IMR-90 (cell line): ENCODE data around the gene EHBP1. TPM values are rescaled to one million over a fixed set of nuclear protein-coding genes. Genes with fewer than 3 reads are reported as not detected.

Experiments used
- ATAC-seq: fragments of 200-7000 bp; cut with Tn5 transposase; 2 replicates; pipeline ENCODE4 v1.9.1; 2020; ENCODE audit warnings: low read depth, mild to moderate bottlenecking, moderate library complexity
- BruUV-seq: library from RNA; stranded (reverse); fragments of 400-500 nt; replicated peaks from 2 replicates; lab custom pipeline; 2021; lab: Mats Ljungman, UMichigan
- CTCF ChIA-PET: fragments of 300-600 bp; formaldehyde crosslinking; extraction: SDS; loops from one replicate; lab custom pipeline; 2021; ENCODE audit warnings: antibody characterized with exemption; lab: Yijun Ruan, JAX
- POLR2A ChIA-PET: fragments of 300-600 bp; sonication (Branson Sonifier 250); formaldehyde crosslinking; loops from one replicate; lab custom pipeline; 2022; ENCODE audit warnings: antibody characterized with exemption; ENCODE audit not compliant: unreplicated experiment; lab: Charles Lee
- DNase-seq: peaks from one replicate; pipeline ENCODE4 v3.0.0; 2013
- H2AFZ ChIP-seq: replicated peaks from 2 replicates; pipeline ENCODE3; 2013; ENCODE audit warnings: low read length, mild to moderate bottlenecking; ENCODE audit not compliant: poor library complexity
- H2AK5ac ChIP-seq: 2 replicates; pipeline ENCODE4 v1.6.1; 2013; ENCODE audit warnings: low read depth, low read length, inconsistent platforms
- H2AK9ac ChIP-seq: replicated peaks from 2 replicates; pipeline ENCODE3; 2013; ENCODE audit warnings: mild to moderate bottlenecking, low read depth, low read length, moderate library complexity; ENCODE audit not compliant: poor library complexity
- H2BK120ac ChIP-seq: 2 replicates; pipeline ENCODE4 v1.6.1; 2013; ENCODE audit warnings: low read depth, low read length, inconsistent platforms
- H2BK15ac ChIP-seq: 3 replicates; pipeline ENCODE4 v1.6.1; 2013; ENCODE audit warnings: low read depth, low read length, inconsistent platforms
- H2BK20ac ChIP-seq: 2 replicates; pipeline ENCODE4 v1.6.1; 2013; ENCODE audit warnings: low read depth, mild to moderate bottlenecking, inconsistent platforms, low read length, moderate library complexity
- H2BK5ac ChIP-seq: 2 replicates; pipeline ENCODE4 v1.6.1; 2013; ENCODE audit warnings: mild to moderate bottlenecking, low read depth, low read length, inconsistent platforms; ENCODE audit not compliant: poor library complexity, severe bottlenecking
- H3K14ac ChIP-seq: replicated peaks from 2 replicates; pipeline ENCODE4 v1.6.1; 2013; ENCODE audit warnings: low read depth, low read length, inconsistent platforms
- H3K18ac ChIP-seq: 2 replicates; pipeline ENCODE4 v1.6.1; 2013; ENCODE audit warnings: low read depth, low read length, control low read depth
- H3K23ac ChIP-seq: 2 replicates; pipeline ENCODE4 v1.6.1; 2013; ENCODE audit warnings: low read depth, low read length, inconsistent platforms
- H3K27ac ChIP-seq: 2 replicates; pipeline ENCODE4 v1.5.1; 2013; ENCODE audit warnings: mild to moderate bottlenecking, control low read depth, low read length; ENCODE audit not compliant: insufficient read depth
- H3K27me3 ChIP-seq: 2 replicates; pipeline ENCODE4 v1.6.1; 2013; ENCODE audit warnings: low read length; ENCODE audit not compliant: control insufficient read depth, insufficient read depth
- H3K36me3 ChIP-seq: 2 replicates; pipeline ENCODE4 v1.6.1; 2013; ENCODE audit warnings: low read length, mixed read lengths; ENCODE audit not compliant: control insufficient read depth, insufficient read depth
- H3K4ac ChIP-seq: 2 replicates; pipeline ENCODE4 v1.6.1; 2013; ENCODE audit warnings: low read depth, low read length, inconsistent platforms
- H3K4me1 ChIP-seq: 2 replicates; pipeline ENCODE4 v1.6.1; 2013; ENCODE audit warnings: low read length, mixed read lengths; ENCODE audit not compliant: control insufficient read depth, insufficient read depth
- H3K4me2 ChIP-seq: 2 replicates; pipeline ENCODE4 v1.6.1; 2013; ENCODE audit warnings: low read depth, mild to moderate bottlenecking, control low read depth, low read length, moderate library complexity
- H3K4me3 ChIP-seq: 2 replicates; pipeline ENCODE4 v1.5.1; 2013; ENCODE audit warnings: low read depth, mild to moderate bottlenecking, control low read depth, low read length, moderate library complexity; ENCODE audit not compliant: insufficient read depth
- H3K56ac ChIP-seq: 2 replicates; pipeline ENCODE4 v1.6.1; 2013; ENCODE audit warnings: low read length, inconsistent platforms; ENCODE audit not compliant: insufficient read depth; ENCODE audit errors: extremely low read depth
- H3K79me1 ChIP-seq, 2 experiments: 2 replicates each; pipeline ENCODE4 v1.6.1; 2013; ENCODE audit warnings: low read length in 2 of 2, inconsistent platforms in 1 of 2, low read depth in 1 of 2
- H3K9ac ChIP-seq: 2 replicates; pipeline ENCODE4 v1.6.1; 2013; ENCODE audit warnings: low read depth, low read length, control low read depth
- H3K9me1 ChIP-seq: 2 replicates; pipeline ENCODE4 v1.6.1; 2013; ENCODE audit warnings: low read length, inconsistent platforms; ENCODE audit not compliant: insufficient read depth
- H3K9me3 ChIP-seq: 2 replicates; pipeline ENCODE4 v1.6.1; 2013; ENCODE audit warnings: low read length; ENCODE audit not compliant: control insufficient read depth, insufficient read depth
- H4K20me1 ChIP-seq: 2 replicates; pipeline ENCODE4 v1.6.1; 2013; ENCODE audit warnings: low read length, inconsistent platforms; ENCODE audit not compliant: insufficient read depth
- H4K5ac ChIP-seq: 2 replicates; pipeline ENCODE4 v1.6.1; 2013; ENCODE audit warnings: mild to moderate bottlenecking, low read depth, low read length, control low read depth
- H4K8ac ChIP-seq, 2 experiments: 2 replicates each; pipeline ENCODE4 v1.6.1; 2013; ENCODE audit warnings: low read depth in 2 of 2, low read length in 2 of 2, control low read depth in 1 of 2, inconsistent platforms in 1 of 2
- H4K91ac ChIP-seq: 2 replicates; pipeline ENCODE4 v1.6.1; 2013; ENCODE audit warnings: low read depth, low read length, inconsistent platforms; ENCODE audit not compliant: insufficient read depth
- BHLHE40 ChIP-seq: fragments of 150-350 bp; IDR thresholded peaks from 2 replicates; pipeline ENCODE4 v1.6.1; 2016; ENCODE audit warnings: mild to moderate bottlenecking, low read depth, low read length
- CEBPB ChIP-seq: IDR thresholded peaks from 2 replicates; pipeline ENCODE4 v1.6.1; 2012; ENCODE audit warnings: low read depth, low read length, improper control_type of control experiment
- CHD1 ChIP-seq: IDR thresholded peaks from 2 replicates; pipeline ENCODE4 v1.6.1; 2012; ENCODE audit warnings: low read depth, low read length, improper control_type of control experiment
- FOS ChIP-seq: fragments of 150-350 bp; IDR thresholded peaks from 2 replicates; pipeline ENCODE4 v1.6.1; 2016; ENCODE audit warnings: low read depth, low read length
- MAFK ChIP-seq: IDR thresholded peaks from 2 replicates; pipeline ENCODE4 v1.6.1; 2012; ENCODE audit warnings: low read depth, low read length, improper control_type of control experiment
- MAZ ChIP-seq: IDR thresholded peaks from 2 replicates; pipeline ENCODE4 v1.6.1; 2012; ENCODE audit warnings: low read depth, mild to moderate bottlenecking, low read length, improper control_type of control experiment, moderate library complexity, borderline replicate concordance
- MXI1 ChIP-seq: IDR thresholded peaks from 2 replicates; pipeline ENCODE4 v1.6.1; 2012; ENCODE audit warnings: low read depth, mild to moderate bottlenecking, low read length, moderate library complexity, borderline replicate concordance
- NFE2L2 ChIP-seq: fragments of 150-350 bp; IDR thresholded peaks from 2 replicates; pipeline ENCODE4 v1.6.1; 2016; ENCODE audit warnings: low read depth, mild to moderate bottlenecking, low read length
- POLR2A ChIP-seq: IDR thresholded peaks from 2 replicates; pipeline ENCODE4 v1.6.1; 2012; ENCODE audit warnings: mild to moderate bottlenecking, low read depth, low read length
- RAD21 ChIP-seq: IDR thresholded peaks from 2 replicates; pipeline ENCODE4 v1.6.1; 2012; ENCODE audit warnings: low read length, improper control_type of control experiment
- RCOR1 ChIP-seq: IDR thresholded peaks from 2 replicates; pipeline ENCODE4 v1.6.1; 2012; ENCODE audit warnings: mild to moderate bottlenecking, low read length, improper control_type of control experiment; ENCODE audit not compliant: insufficient replicate concordance
- RFX5 ChIP-seq: IDR thresholded peaks from 2 replicates; pipeline ENCODE4 v1.8.0; 2012; ENCODE audit warnings: low read depth, mild to moderate bottlenecking, low read length, moderate library complexity
- SMC3 ChIP-seq: fragments of 150-350 bp; IDR thresholded peaks from 2 replicates; pipeline ENCODE4 v1.6.1; 2016; ENCODE audit warnings: low read depth, mild to moderate bottlenecking, antibody characterized with exemption, low read length, moderate library complexity
- WGBS, 2 experiments: methylation state at CpG; one replicate each; pipeline versions ENCODE4 v1.1.5 to v1.1.7; 2013; ENCODE audit warnings: missing lambda C conversion rate in 2 of 2; ENCODE audit not compliant: insufficient read length in 1 of 2; ENCODE audit errors: extremely low coverage in 2 of 2; 5-methylcytosine and 5-hydroxymethylcytosine counted together
- dilution Hi-C: fragments of 300-500 bp; cut with HindIII; formaldehyde crosslinking; loops from one replicate; pipeline ENCODE4 v1.14.3; 2018; ENCODE audit warnings: low sequenced_read_pairs; ENCODE audit not compliant: unreplicated experiment
- in situ Hi-C: fragments of 300-500 bp; cut with MboI; formaldehyde crosslinking; loops from 3 replicates; pipeline ENCODE4 v1.14.3; 2019; ENCODE audit warnings: low sequenced_read_pairs, inconsistent platforms, mixed read lengths
- intact Hi-C: fragments of 100-400 bp; cut with micrococcal nuclease; formaldehyde crosslinking; loops from 2 replicates; pipeline ENCODE4 v1.10.0; 2022
- polyA plus RNA-seq, 3 experiments: library from polyadenylated mRNA; depleted of rRNA; stranded (reverse); fragments of >200 nt; gene quantifications; 2 replicates each; pipeline ENCODE4 v1.2.3, GENCODE V29; 2012; ENCODE audit warnings: low replicate concordance in 1 of 3
- total RNA-seq: library from RNA; depleted of rRNA; stranded (reverse); fragments of >200 nt; gene quantifications from 2 replicates; pipeline ENCODE4 v1.2.3, GENCODE V29; 2012
- TF ChIP-seq, protein P1 (sequence below): conservative IDR thresholded peaks from 2 replicates; pipeline ENCODE4 v1.5.1; 2012; ENCODE audit warnings: mild to moderate bottlenecking, low read depth, low read length, improper control_type of control experiment
- TF ChIP-seq, protein P2 (sequence below): fragments of 150-350 bp; IDR thresholded peaks from 2 replicates; pipeline ENCODE4 v1.6.1; 2016; ENCODE audit warnings: low read depth, mild to moderate bottlenecking, low read length, moderate library complexity, borderline replicate concordance
- TF ChIP-seq, protein P3 (sequence below): fragments of 150-350 bp; IDR thresholded peaks from 2 replicates; pipeline ENCODE4 v1.6.1; 2017; ENCODE audit warnings: mild to moderate bottlenecking, antibody characterized with exemption, low read length, low read depth

The EHBP1 gene
- total and polyA plus RNA-seq, 2 of the 4 experiments (the other 2 are of a cell fraction): 28.3 to 44.4 TPM

DNA sequence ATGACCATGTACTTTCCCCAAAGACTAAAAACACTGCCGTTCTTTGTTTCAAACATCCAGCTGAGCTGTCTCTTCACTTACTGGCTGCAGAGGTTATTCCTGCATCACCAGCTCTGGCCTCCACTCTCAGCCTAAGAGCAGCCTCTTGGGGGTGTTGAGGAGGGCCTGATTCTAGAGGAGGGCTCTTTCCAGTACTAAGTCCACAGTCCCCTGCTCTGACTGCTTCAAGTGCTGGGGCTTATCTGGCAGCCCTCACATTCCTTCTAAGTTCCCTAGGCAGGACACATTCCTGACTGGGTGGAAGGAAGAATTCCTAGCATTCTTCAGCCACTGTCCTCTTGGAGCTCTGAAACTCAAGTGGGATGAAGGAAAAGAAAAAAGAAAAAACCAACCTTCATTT lies 32.9 kb upstream of the EHBP1 start:
- Histone ChIP-seq H3K4me3 (no peak overlapping the region), H2BK5ac (peak overlapping the region; percentile 96), H2BK15ac (peak overlapping the region; percentile 67; the same call in 2 of the 3 replicates), H3K9me3 (no peaks in the 10 kb centered on the region), H4K91ac (peak overlapping the region; percentile 94), H3K14ac (peak overlapping the region; percentile 69), H4K20me1 (no peaks in the 10 kb centered on the region), H3K27me3 (no peaks in the 10 kb centered on the region), H2BK20ac (peak overlapping the region; percentile 95), H3K56ac (peak overlapping the region; percentile 75), H3K27ac (peak overlapping the region; percentile 94), H3K23ac (peak overlapping the region; percentile 34), H3K4me1 (peaks cover 12% of the 10 kb centered on the region), H4K8ac (peak overlapping the region; percentile 48 to 93), H3K4ac (peak overlapping the region; percentile 80), H2AK9ac (peak overlapping the region; percentile 1), H3K36me3 (no peaks in the 10 kb centered on the region), H2AFZ (peak overlapping the region; percentile 82), H4K5ac (peak overlapping the region; percentile 73), H3K9ac (peak overlapping the region; percentile 37; the same call in 1 of the 2 replicates), H3K9me1 (peaks cover 12% of the 10 kb centered on the region), H3K4me2 (peak overlapping the region; percentile 24), H3K18ac (peak overlapping the region; percentile 93), H2AK5ac (peak overlapping the region; percentile 72; the same call in 1 of the 2 replicates), H3K79me1 (no peaks in the 10 kb centered on the region; a peak in 1 of 4 replicates), H2BK120ac (peak overlapping the region; percentile 95)
- intact Hi-C loops (no loop called here), in situ Hi-C loops (no loop called here), dilution Hi-C loops (no loop called here)
- WGBS, 2 experiments: no CpG with 5 or more reads among the region's 1 CpG
- ATAC-seq: peak; percentile 98
- no TSS peak for BruUV-seq
- ChIA-PET POLR2A (interaction anchor here (0.5 to 0.6 kb wide), 2 partner anchors 22 to 46 kb away, joined by 3 read pairs; no protein-coding TSS in a partner anchor), CTCF (interaction anchor here (0.6 to 1.5 kb wide), 3 partner anchors 10 to 328 kb away, joined by 3 to 4 read pairs (median 3); no protein-coding TSS in a partner anchor)
- TF ChIP-seq MAFK (no peak), NFE2L2 (no peak), RFX5 (no peak), RCOR1 (no peak), CHD1 (no peak), SMC3 (no peak), MAZ (no peak), CEBPB (no peak), RAD21 (no peak), FOS (no peak), MXI1 (no peak), POLR2A (no peak), BHLHE40 (no peak)
- TF ChIP-seq, protein P1, sequence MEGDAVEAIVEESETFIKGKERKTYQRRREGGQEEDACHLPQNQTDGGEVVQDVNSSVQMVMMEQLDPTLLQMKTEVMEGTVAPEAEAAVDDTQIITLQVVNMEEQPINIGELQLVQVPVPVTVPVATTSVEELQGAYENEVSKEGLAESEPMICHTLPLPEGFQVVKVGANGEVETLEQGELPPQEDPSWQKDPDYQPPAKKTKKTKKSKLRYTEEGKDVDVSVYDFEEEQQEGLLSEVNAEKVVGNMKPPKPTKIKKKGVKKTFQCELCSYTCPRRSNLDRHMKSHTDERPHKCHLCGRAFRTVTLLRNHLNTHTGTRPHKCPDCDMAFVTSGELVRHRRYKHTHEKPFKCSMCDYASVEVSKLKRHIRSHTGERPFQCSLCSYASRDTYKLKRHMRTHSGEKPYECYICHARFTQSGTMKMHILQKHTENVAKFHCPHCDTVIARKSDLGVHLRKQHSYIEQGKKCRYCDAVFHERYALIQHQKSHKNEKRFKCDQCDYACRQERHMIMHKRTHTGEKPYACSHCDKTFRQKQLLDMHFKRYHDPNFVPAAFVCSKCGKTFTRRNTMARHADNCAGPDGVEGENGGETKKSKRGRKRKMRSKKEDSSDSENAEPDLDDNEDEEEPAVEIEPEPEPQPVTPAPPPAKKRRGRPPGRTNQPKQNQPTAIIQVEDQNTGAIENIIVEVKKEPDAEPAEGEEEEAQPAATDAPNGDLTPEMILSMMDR: no peak
- TF ChIP-seq, protein P2, sequence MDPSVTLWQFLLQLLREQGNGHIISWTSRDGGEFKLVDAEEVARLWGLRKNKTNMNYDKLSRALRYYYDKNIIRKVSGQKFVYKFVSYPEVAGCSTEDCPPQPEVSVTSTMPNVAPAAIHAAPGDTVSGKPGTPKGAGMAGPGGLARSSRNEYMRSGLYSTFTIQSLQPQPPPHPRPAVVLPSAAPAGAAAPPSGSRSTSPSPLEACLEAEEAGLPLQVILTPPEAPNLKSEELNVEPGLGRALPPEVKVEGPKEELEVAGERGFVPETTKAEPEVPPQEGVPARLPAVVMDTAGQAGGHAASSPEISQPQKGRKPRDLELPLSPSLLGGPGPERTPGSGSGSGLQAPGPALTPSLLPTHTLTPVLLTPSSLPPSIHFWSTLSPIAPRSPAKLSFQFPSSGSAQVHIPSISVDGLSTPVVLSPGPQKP: no peak
- TF ChIP-seq, protein P3, sequence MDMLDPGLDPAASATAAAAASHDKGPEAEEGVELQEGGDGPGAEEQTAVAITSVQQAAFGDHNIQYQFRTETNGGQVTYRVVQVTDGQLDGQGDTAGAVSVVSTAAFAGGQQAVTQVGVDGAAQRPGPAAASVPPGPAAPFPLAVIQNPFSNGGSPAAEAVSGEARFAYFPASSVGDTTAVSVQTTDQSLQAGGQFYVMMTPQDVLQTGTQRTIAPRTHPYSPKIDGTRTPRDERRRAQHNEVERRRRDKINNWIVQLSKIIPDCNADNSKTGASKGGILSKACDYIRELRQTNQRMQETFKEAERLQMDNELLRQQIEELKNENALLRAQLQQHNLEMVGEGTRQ: no peak
- DNase-seq: peak; percentile 70
